ENCODE measurements around the gene PABPC3.

Gene PABPC3

GRCh38 chr13:25095851-25096453, at the start of gene PABPC3:
TSS of gene PABPC3 (plus strand) at chr13:25096136. CDS start at chr13:25096199, 63 bp downstream.
- no peak for DNase-seq

DNA sequence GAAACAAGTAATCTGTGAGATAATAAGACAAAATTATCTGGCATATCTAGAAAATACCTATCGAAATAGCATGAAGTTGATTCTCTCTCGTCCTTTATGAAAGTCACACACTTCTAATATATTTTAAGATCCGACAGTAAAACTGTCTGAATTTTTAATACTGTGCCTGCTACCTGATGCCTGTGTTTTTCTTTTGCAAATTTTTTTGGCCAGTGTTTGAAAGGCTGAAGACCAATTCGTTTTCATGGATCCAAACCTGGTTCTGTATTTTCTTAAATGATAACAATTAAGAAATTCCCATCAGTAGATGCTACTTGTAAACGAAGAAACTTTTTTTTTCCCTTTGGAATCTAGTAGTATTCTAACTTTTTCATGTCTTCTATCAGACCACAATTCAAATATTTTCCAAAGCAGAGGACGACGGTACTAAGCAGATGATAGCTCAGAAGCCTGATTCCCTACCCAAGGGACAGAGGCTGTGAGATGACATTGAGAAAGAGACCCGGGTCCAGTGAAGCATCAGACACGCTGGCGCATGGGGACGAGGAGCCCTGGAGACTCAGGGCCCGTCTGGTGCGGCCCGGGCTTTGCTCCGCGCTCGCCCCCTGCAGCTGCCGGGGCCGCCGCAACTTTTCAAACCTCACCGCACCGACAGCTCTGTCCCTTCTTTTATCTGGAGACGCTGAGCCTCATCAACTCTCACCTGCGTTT, 49.5 kb upstream of the PABPC3 start:
- DNase-seq = no peak

DNA sequence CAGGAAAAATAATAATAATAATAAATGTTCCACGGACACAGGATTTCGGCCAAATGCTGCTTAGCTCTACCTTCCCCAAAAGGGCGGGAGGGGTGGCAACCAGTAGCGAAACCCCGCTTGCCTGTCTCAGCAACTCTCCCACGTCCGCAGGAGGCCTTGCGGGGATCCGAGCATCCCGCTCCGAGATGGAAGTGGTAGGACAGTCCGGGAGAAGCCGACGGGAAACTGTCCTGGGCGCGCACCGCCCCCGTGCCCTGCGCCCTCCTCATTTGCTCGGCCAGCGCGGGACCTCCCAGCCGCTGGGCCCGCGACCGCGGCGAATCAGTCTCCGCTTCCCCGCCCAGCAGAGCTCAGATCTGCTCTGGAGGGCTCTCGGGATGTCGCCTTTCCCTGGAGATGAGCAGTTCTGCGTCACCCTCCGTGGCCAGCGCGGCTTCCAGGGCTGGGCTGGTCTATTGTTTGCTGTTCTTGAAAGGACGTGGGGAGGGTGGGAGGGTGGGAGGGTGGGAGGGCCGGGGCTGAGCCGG, 48.9 kb upstream of the PABPC3 start:
- DNase-seq = no peak

GRCh38 chr13:25051065-25051464, 44.9 kb upstream of the PABPC3 start:
- no peak for DNase-seq

- no peak for DNase-seq
These were observed 36.8 kb upstream of the PABPC3 start for GRCh38 chr13:25059166-25059565.

GRCh38 chr13:25059958-25060357, 36.0 kb upstream of the PABPC3 start:
- no peak for DNase-seq

DNA sequence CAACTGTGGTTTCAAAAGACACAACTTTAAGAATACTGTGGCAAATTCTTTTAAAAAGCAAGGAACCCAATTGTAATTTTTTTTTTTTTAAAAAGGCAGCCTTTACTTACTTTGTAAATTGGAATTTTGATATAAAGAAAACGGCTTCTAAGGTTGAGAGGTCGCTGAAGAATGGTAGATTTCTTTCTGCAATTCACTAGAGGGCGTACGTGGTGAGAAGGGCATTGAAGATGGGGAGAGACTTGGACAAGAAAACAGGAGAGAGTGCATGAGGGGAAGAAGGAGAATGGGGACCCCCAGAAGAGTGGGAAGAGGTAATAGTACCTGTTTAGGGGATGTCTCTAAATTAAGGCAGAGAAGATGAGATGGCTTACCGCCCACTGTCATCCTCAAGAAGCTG, 33.5 kb upstream of the PABPC3 start:
- DNase-seq = no peak

- DNase-seq = no peak
These were observed 31.5 kb upstream of the PABPC3 start for GRCh38 chr13:25064396-25064795.

DNA sequence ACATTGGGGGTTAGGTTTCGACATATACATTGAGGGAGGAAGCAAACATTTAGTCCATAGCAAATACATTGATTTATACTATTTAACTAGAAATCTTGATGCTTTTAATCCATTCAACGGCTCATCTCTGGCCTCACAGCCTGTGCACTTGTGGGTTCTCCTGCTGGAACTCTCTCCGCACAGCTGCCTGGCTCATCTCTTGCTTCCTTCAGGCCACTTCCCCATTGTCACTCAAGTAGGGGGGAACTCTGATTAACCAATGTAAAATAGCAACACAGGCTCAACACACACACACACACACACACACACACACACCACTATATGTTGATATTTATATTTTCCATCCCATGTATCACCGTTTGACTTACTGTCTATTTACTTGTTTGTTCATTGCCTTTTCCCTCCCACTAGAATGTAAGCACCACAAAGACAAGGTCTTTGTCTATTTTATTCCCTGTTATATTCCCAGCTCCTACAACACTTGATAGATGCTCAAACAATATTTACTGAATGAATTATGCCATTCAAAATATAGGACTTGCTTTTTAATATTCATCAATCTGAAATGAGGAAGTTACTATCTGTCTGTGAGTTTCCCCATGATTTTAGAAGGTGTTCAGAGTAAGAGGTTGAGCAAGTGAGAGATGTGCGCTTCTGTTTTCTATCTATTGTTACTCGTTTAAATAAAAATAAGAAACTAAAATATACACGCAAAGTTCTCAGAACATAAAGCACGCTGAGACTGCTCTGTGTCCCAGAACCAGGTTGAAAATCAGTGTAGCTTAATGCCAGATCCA, 29.8 kb upstream of the PABPC3 start:
- DNase-seq = no peak

DNA sequence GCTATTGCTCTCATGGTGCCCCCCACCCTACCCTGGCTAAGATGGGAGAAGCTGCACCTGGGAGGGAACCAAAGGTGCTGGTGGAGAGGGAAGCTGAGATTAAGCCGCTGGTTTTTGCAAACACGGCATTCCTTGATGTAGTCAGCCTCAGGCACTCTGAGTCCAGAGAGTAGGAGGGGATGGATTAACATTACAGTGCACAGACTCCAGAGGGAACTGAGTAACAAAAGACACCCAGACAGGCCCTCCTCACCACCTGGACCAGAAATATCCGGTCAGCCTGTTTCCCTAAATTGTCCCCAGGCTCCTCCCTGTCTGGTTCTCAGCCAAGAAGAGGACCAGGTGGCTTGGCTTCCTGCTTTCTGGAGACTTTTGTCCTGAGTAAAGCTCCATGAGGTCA, 28.9 kb upstream of the PABPC3 start:
- DNase-seq = no peak

DNA sequence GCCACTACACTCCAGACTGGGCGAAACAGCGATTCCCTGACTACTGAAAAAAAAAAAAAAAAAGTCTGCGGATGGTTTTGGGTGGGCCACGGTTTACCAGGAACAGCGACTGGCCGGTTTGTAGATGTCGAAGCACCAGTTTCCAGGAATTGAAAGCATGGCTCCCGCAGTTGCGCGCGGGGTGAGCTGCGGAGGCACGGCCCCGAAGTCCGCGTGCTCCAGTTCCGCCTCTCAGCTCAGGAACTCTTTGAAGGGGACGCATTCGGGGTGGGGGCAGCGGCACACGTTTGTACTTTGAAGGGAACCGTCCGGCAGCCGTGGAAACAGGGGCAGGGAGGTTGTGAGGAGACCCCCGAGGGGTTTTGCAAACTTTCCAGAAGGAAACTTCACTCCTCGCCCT, 27.1 kb upstream of the PABPC3 start:
- no peak for DNase-seq

DNA sequence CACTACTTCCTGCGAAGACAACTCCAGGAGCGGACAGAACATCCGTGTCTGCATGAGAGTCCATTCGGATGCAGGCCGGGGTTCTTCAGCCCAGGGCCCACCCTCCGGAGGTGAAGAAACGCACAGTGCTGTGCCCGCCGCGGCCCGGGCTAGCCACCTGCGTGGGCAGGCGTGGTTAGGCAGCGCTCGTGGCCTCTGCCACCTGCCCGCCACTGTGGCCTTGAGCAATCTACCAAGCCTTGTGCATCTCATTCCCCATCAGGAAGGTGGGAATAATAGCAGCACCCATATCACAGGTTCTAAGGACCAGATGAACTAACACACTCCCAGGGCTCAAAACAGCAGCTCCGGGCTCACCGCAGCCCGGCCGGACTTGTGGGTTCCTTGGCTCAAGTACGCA, 26.7 kb upstream of the PABPC3 start:
- DNase-seq = no peak

GRCh38 chr13:25069911-25070310, 26.0 kb upstream of the PABPC3 start:
- DNase-seq = no peak

- DNase-seq = no peak
These were observed 15.2 kb upstream of the PABPC3 start for GRCh38 chr13:25080773-25081172.

- no peak for DNase-seq
These were observed 11.8 kb upstream of the PABPC3 start for GRCh38 chr13:25084096-25084495.

DNA sequence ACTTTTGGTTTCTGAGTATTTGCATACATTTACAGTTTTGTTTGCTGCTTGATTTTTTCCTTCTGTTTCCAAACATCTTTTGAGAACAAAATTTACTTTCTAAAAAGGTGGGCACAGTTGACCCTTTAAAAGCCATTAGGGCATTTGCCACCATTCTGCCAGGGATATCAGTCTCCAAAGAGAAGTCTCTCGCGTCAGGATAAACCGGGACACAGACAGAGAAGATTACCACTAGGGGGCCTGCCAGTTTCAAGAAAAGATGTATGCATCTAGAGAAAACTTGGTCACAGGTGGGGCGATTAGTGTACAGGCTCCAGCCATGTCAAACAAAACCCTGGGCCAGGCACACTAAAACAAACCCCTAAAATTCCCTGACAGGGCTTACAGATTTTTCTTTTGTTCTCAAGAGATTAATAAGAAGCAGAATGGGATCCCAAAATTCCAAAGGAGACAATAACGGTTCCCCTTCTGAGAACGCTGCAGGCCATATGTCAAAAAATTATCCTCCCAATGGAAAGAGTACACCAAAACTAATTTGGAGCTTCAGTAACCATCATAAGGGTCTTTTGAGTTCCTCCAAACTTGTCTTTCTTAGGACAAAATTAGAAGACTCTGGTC, 10.7 kb upstream of the PABPC3 start:
- DNase-seq = no peak

- DNase-seq = no peak
These were observed 7.2 kb upstream of the PABPC3 start for GRCh38 chr13:25088562-25089221.

GRCh38 chr13:25097426-25097825, 1.5 kb downstream of the PABPC3 start:
- no peak for DNase-seq

DNA sequence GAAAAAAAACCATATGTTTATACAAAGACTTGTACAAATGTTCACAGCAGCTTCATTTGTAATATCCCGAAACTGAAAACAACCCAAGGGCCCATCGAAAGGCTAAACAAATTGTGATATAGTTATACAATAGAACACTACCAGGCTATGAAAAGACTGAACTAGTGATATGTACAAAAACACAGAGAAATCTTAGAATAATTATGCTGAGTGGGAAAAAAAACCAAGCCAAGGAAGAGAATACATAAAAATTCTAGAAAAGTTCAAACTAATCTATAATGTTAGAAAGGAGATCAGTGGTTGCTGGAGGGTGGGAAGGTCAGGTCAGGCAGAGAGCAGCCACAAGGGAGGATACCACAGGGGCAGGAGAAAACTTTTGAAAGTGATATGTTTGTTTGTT, 7.8 kb downstream of the PABPC3 start:
- no peak for DNase-seq

DNA sequence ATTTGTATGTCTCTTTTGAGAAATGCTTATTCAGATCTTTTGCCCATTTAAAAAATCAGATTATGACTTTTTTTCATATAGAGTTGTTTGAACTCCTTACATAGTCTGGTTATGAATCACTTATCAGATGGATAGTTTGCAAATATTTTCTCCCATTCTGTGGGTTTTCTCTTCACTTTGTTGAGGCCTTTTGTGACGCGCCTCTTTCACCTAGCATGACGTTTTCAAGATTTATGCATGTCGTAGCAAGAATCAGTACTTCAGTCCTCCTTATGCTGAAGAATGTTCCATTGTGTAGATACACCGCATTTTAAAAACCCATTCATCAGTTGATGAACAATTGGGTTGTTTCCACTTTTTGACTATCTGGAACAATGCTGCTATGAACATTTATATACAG, 13.4 kb downstream of the PABPC3 start:
- no peak for DNase-seq

- no peak for DNase-seq
These were observed 15.1 kb downstream of the PABPC3 start for GRCh38 chr13:25110956-25111584.

DNA sequence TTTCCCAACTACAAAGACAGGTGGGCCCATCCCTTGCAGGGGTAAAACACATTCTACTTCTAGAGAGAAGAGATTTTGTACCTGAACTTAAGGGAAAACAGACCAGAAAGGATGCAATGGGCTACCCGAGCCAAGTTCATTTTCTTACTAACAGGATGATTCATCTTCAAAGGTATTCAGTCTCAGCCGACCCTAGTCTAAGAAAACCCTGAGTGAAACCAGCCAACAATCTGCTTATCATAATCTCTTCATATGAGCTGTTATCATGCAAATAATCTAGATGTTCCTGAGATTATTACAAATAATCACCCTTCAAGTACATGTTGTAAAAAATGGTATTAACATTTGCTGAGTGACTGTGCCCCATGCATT, 15.6 kb downstream of the PABPC3 start:
- no peak for DNase-seq
